Mesenchymal stem cell (in vitro differentiated cells and primary cell): ENCODE results near the gene C11orf52.

ENCODE experiments used
- DNase-seq: peaks from one replicate; pipeline ENCODE4 v3.0.0-alpha.2; 2013
- H2AFZ ChIP-seq: one replicate; pipeline ENCODE4 v1.6.1; 2013; ENCODE audit warnings: low read depth, mild to moderate bottlenecking, control low read depth, inconsistent platforms, low read length, moderate library complexity
- H2AK5ac ChIP-seq: 2 replicates; pipeline ENCODE4 v1.6.1; 2013; ENCODE audit warnings: low read length, moderate library complexity, mild to moderate bottlenecking, inconsistent platforms; ENCODE audit not compliant: severe bottlenecking
- H2BK120ac ChIP-seq: one replicate; pipeline ENCODE4 v1.6.1; 2013; ENCODE audit warnings: low read depth, mild to moderate bottlenecking, inconsistent platforms, low read length, moderate library complexity
- H2BK12ac ChIP-seq, 2 experiments: one replicate each; pipeline ENCODE4 v1.6.1; 2013; ENCODE audit warnings: inconsistent platforms in 2 of 2, low read length in 2 of 2, mild to moderate bottlenecking in 2 of 2, moderate library complexity in 2 of 2, control low read depth in 1 of 2
- H2BK15ac ChIP-seq: one replicate; pipeline ENCODE4 v1.6.1; 2013; ENCODE audit warnings: mild to moderate bottlenecking, low read depth, inconsistent platforms; ENCODE audit not compliant: poor library complexity, severe bottlenecking
- H2BK5ac ChIP-seq: 2 replicates; pipeline ENCODE4 v1.6.1; 2013; ENCODE audit warnings: low read depth, mild to moderate bottlenecking, low read length, control low read depth, inconsistent platforms; ENCODE audit not compliant: poor library complexity, severe bottlenecking
- H3K14ac ChIP-seq, 2 experiments: one replicate each; pipeline ENCODE4 v1.6.1; 2013; ENCODE audit warnings: inconsistent platforms in 2 of 2, low read length in 2 of 2, control low read depth in 1 of 2, mild to moderate bottlenecking in 1 of 2, moderate library complexity in 1 of 2
- H3K18ac ChIP-seq, 2 experiments: one replicate each; pipeline ENCODE4 v1.6.1; 2013; ENCODE audit warnings: inconsistent platforms in 2 of 2, low read length in 2 of 2, control low read depth in 1 of 2, low read depth in 1 of 2, mild to moderate bottlenecking in 1 of 2
- H3K23ac ChIP-seq, 2 experiments: one replicate each; pipeline ENCODE4 v1.6.1; 2013; ENCODE audit warnings: inconsistent platforms in 2 of 2, low read length in 2 of 2, mild to moderate bottlenecking in 2 of 2, moderate library complexity in 2 of 2, control low read depth in 1 of 2
- H3K27ac ChIP-seq: 2 replicates; pipeline ENCODE4 v1.5.1; 2013; ENCODE audit warnings: mild to moderate bottlenecking, moderate library complexity, low read length, control low read depth, inconsistent platforms; ENCODE audit not compliant: poor library complexity, severe bottlenecking
- H3K27me3 ChIP-seq, 2 experiments: 2 replicates each; pipeline versions ENCODE4 v1.6.1 to v1.7.0; 2013; ENCODE audit warnings: low read length in 2 of 2, mild to moderate bottlenecking in 2 of 2, moderate library complexity in 2 of 2, control low read depth in 1 of 2, inconsistent platforms in 1 of 2; ENCODE audit not compliant: control insufficient read depth in 1 of 2, insufficient read depth in 1 of 2
- H3K36me3 ChIP-seq, 2 experiments: 2 replicates each; pipeline versions ENCODE4 v1.6.1 to v1.7.0; 2013; ENCODE audit warnings: low read length in 2 of 2, control low read depth in 1 of 2, inconsistent platforms in 1 of 2, low read depth in 1 of 2, mild to moderate bottlenecking in 1 of 2; ENCODE audit not compliant: insufficient read depth in 2 of 2, control insufficient read depth in 1 of 2
- H3K4ac ChIP-seq, 2 experiments: one replicate each; pipeline ENCODE4 v1.6.1; 2013; ENCODE audit warnings: inconsistent platforms in 2 of 2, low read length in 2 of 2, mild to moderate bottlenecking in 2 of 2, moderate library complexity in 2 of 2, control low read depth in 1 of 2, low read depth in 1 of 2
- H3K4me1 ChIP-seq: 2 replicates; pipeline ENCODE4 v1.6.1; 2013; ENCODE audit warnings: low read depth, low read length, control low read depth; ENCODE audit not compliant: control insufficient read depth, insufficient read depth
- H3K4me2 ChIP-seq: 2 replicates; pipeline ENCODE4 v1.6.1; 2013; ENCODE audit warnings: low read length, mild to moderate bottlenecking, inconsistent platforms; ENCODE audit not compliant: poor library complexity, severe bottlenecking
- H3K4me3 ChIP-seq, 2 experiments: 2 replicates each; pipeline versions ENCODE4 v1.5.1 to v1.7.0; 2013; ENCODE audit warnings: low read length in 2 of 2, mild to moderate bottlenecking in 2 of 2, control low read depth in 1 of 2, low read depth in 1 of 2; ENCODE audit not compliant: insufficient read depth in 1 of 2
- H3K79me1 ChIP-seq: replicated peaks from 2 replicates; pipeline ENCODE4 v1.6.1; 2013; ENCODE audit warnings: mild to moderate bottlenecking, control low read depth, low read length, inconsistent platforms; ENCODE audit not compliant: poor library complexity, severe bottlenecking
- H3K9ac ChIP-seq: 2 replicates; pipeline ENCODE4 v1.7.0; 2013; ENCODE audit warnings: mild to moderate bottlenecking, low read length, moderate library complexity
- H3K9me3 ChIP-seq: 2 replicates; pipeline ENCODE4 v1.7.0; 2013; ENCODE audit warnings: mild to moderate bottlenecking, low read length; ENCODE audit not compliant: control insufficient read depth
- H4K8ac ChIP-seq: one replicate; pipeline ENCODE4 v1.6.1; 2013; ENCODE audit warnings: inconsistent platforms, mild to moderate bottlenecking, low read length, moderate library complexity
- H4K91ac ChIP-seq: one replicate; pipeline ENCODE4 v1.6.1; 2013; ENCODE audit warnings: mild to moderate bottlenecking, low read length, inconsistent platforms
- WGBS: methylation state at CpG from one replicate; pipeline ENCODE4 v1.1.7; 2013; ENCODE audit warnings: mixed read lengths; 5-methylcytosine and 5-hydroxymethylcytosine counted together

C11orf52 gene

GRCh38 chr11:111910676-111911562 is 7.8 kb upstream of the C11orf52 start:
- H3K36me3 ChIP-seq, result peaks cover 0 to 46% of the 10 kb centered on the region in 2 experiments
- H2BK12ac ChIP-seq, result peak overlapping the region in 1 of 2 experiments; percentile 15
- no peaks in the 10 kb centered on the region for H3K79me1 ChIP-seq
- H4K91ac ChIP-seq, result no peak overlapping the region
- H3K9ac ChIP-seq, result peak overlapping the region; percentile 97
- no peak overlapping the region for H3K27ac ChIP-seq
- no peak for DNase-seq
- H2BK5ac ChIP-seq, result no peak overlapping the region
- no peak overlapping the region for H2AFZ ChIP-seq
- WGBS, result 82% methylated on average over 9 of the region's 9 CpGs
- no peak overlapping the region for H2BK15ac ChIP-seq
- no peak overlapping the region for H4K8ac ChIP-seq
- peaks cover 0 to 17% of the 10 kb centered on the region in 2 experiments for H3K27me3 ChIP-seq
- H3K4me1 ChIP-seq, result peaks cover 10% of the 10 kb centered on the region
- H3K18ac ChIP-seq, result no peak overlapping the region
- H3K4me3 ChIP-seq, result peak overlapping the region in 1 of 2 experiments; percentile 86
- H3K23ac ChIP-seq, result no peak overlapping the region
- H2BK120ac ChIP-seq, result no peak overlapping the region
- H3K4me2 ChIP-seq, result no peak overlapping the region
- H3K4ac ChIP-seq, result no peak overlapping the region
- no peaks in the 10 kb centered on the region for H3K9me3 ChIP-seq
- no peak overlapping the region for H2AK5ac ChIP-seq
- no peak overlapping the region for H3K14ac ChIP-seq

- Histone ChIP-seq H3K23ac (no peak within 1 kb of the TSS), H4K8ac (peak within 1 kb of the TSS; percentile 78), H2AK5ac (no peak within 1 kb of the TSS), H3K79me1 (no peaks in the 10 kb centered on the region), H3K27me3 (peaks cover 0 to 17% of the 10 kb centered on the region in 2 experiments), H3K4ac (peak within 1 kb of the TSS; percentile 46 to 73), H3K18ac (peak within 1 kb of the TSS; percentile 19 to 70), H3K9me3 (no peaks in the 10 kb centered on the region), H2AFZ (no peak within 1 kb of the TSS), H3K4me3 (peak within 1 kb of the TSS in 1 of 2 experiments; percentile 86), H2BK12ac (peak within 1 kb of the TSS in 1 of 2 experiments; percentile 70), H4K91ac (peak within 1 kb of the TSS; percentile 77), H3K4me2 (peak within 1 kb of the TSS; percentile 26), H2BK15ac (no peak within 1 kb of the TSS), H3K36me3 (peaks cover 0 to 51% of the 10 kb centered on the region in 2 experiments), H2BK120ac (peak within 1 kb of the TSS; percentile 27), H3K27ac (no peak within 1 kb of the TSS), H2BK5ac (no peak within 1 kb of the TSS), H3K14ac (no peak within 1 kb of the TSS), H3K9ac (peak within 1 kb of the TSS; percentile 97), H3K4me1 (peaks cover 10% of the 10 kb centered on the region)
- peak; percentile 84 for DNase-seq
- WGBS, result 57% methylated on average over 17 of the region's 17 CpGs
Observed at GRCh38 chr11:111911563-111912401, 6.9 kb upstream of the C11orf52 start, which contains the start of gene CRYAB. TSS of gene CRYAB (minus strand) at chr11:111911770. CDS start at chr11:111911724, 46 bp downstream.

GRCh38 chr11:111912535-111912934 is 6.2 kb upstream of the C11orf52 start, which contains the start of gene HSPB2:
TSS of gene HSPB2 (plus strand) at chr11:111912734. CDS start at chr11:111912830, 96 bp downstream.
- H3K18ac ChIP-seq, result peak within 1 kb of the TSS; percentile 19 to 70
- peak within 1 kb of the TSS; percentile 78 for H4K8ac ChIP-seq
- peak within 1 kb of the TSS; percentile 27 for H2BK120ac ChIP-seq
- H3K23ac ChIP-seq, result no peak within 1 kb of the TSS
- peak within 1 kb of the TSS; percentile 46 to 73 for H3K4ac ChIP-seq
- no peak within 1 kb of the TSS for H2BK5ac ChIP-seq
- no peak within 1 kb of the TSS for H2BK15ac ChIP-seq
- peak within 1 kb of the TSS; percentile 77 for H4K91ac ChIP-seq
- peak within 1 kb of the TSS in 1 of 2 experiments; percentile 86 for H3K4me3 ChIP-seq
- peak within 1 kb of the TSS; percentile 26 for H3K4me2 ChIP-seq
- peak within 1 kb of the TSS; percentile 97 for H3K9ac ChIP-seq
- H3K27ac ChIP-seq, result no peak within 1 kb of the TSS
- WGBS, result 79% methylated on average over 22 of the region's 26 CpGs
- peak within 1 kb of the TSS in 1 of 2 experiments; percentile 70 for H2BK12ac ChIP-seq
- no peak within 1 kb of the TSS for H2AK5ac ChIP-seq
- peaks cover 0 to 49% of the 10 kb centered on the region in 2 experiments for H3K36me3 ChIP-seq
- no peak within 1 kb of the TSS for H2AFZ ChIP-seq
- H3K79me1 ChIP-seq, result no peaks in the 10 kb centered on the region
- no peaks in the 10 kb centered on the region for H3K9me3 ChIP-seq
- no peak for DNase-seq
- H3K4me1 ChIP-seq, result peaks cover 10% of the 10 kb centered on the region
- no peak within 1 kb of the TSS for H3K14ac ChIP-seq
- H3K27me3 ChIP-seq, result peaks cover 0 to 17% of the 10 kb centered on the region in 2 experiments
